ENCODE measurements around the gene ALKBH5.
A peak's percentile ranks its signal among the peaks of the same experiment; 100 is the strongest.

The ALKBH5 gene

DNA sequence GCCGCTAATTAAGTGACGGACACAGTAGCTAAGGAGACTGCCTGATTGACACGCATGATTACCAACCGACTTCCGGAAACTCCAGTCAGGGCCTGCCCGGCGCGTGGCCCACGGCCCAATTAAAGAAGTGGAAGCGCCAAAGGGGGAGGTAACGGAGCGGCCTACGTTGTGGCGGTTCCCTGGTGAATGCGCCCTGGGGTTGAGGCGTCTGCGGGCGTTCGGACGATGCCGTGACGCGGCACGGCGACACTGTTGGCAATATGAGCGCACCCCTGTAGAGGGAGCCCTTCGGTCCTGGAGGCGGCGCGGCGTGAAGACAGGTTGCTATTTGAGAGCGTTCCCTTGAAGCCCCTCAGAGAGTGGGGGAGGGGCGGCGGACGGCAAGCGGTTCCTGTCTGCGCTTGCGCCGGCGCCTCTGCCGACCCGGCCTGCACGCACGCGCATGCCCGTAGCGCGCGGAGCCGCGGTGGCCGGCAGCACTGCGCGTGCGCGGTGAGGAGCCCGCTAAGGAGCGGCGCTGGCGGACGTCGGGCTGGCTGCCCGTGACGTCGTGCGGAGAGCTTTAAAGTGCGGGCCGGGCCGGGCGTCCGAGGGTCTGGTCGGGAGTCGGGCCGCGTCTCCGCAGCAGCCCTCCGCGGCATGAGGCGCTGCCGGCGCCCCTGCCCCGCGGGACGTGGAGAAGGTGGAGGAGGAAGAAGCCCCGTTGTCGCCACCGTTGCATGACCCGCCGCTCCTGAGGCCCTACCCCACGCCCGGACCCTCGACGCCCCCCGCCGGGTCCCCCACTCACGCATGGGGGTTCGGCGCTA, at the start of gene ALKBH5:
Gene ALKBH5 (plus strand): TSS at position 495 of the 809 bp plus-strand sequence. CDS start 416 bp downstream, outside the sequence.
- H3K27me3 ChIP-seq (ENCODE audit: control insufficient read depth, insufficient read depth, low read length), result no peaks in the 10 kb centered on the region
- H3K36me3 ChIP-seq (ENCODE audit: control insufficient read depth, low read depth, low read length), result peaks cover 18% of the 10 kb centered on the region
- peak within 1 kb of the TSS; percentile 81 for H3K4me3 ChIP-seq (ENCODE audit: low read length)
- peaks cover 20% of the 10 kb centered on the region for H3K4me1 ChIP-seq (ENCODE audit: control insufficient read depth, low read depth, low read length)
- H3K9ac ChIP-seq (ENCODE audit: low read length), result peak within 1 kb of the TSS; percentile 78
- peak within 1 kb of the TSS; percentile 83 for H3K27ac ChIP-seq (ENCODE audit: low read length)
- no peaks in the 10 kb centered on the region for H3K9me3 ChIP-seq (ENCODE audit: control insufficient read depth, low read depth, low read length)

DNA sequence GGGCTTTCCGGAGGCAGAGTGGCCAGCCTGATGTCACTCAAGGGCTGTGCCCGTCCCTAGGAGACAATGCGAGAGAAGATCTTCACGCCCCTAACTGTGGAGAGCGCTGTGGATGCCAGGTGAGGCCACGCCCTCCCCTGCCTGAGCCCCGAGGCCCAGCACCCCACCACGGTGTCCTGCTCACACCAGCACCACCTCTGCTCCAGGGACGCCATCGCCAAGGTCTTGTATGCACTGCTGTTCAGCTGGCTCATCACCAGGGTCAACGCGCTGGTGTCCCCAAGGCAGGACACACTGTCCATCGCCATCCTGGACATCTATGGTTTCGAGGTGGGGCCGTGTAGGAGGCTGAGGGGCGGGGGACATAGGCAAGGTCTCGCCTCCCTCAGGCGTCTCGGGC, 47.3 kb upstream of the ALKBH5 start:
- Histone ChIP-seq H3K4me1 (ENCODE audit: control insufficient read depth, low read depth, low read length) (no peaks in the 10 kb centered on the region), H3K27me3 (ENCODE audit: control insufficient read depth, insufficient read depth, low read length) (no peaks in the 10 kb centered on the region), H3K9ac (ENCODE audit: low read length) (no peak overlapping the region), H3K4me3 (ENCODE audit: low read length) (no peak overlapping the region), H3K36me3 (ENCODE audit: control insufficient read depth, low read depth, low read length) (no peaks in the 10 kb centered on the region), H3K9me3 (ENCODE audit: control insufficient read depth, low read depth, low read length) (no peaks in the 10 kb centered on the region), H3K27ac (ENCODE audit: low read length) (no peak overlapping the region)

DNA sequence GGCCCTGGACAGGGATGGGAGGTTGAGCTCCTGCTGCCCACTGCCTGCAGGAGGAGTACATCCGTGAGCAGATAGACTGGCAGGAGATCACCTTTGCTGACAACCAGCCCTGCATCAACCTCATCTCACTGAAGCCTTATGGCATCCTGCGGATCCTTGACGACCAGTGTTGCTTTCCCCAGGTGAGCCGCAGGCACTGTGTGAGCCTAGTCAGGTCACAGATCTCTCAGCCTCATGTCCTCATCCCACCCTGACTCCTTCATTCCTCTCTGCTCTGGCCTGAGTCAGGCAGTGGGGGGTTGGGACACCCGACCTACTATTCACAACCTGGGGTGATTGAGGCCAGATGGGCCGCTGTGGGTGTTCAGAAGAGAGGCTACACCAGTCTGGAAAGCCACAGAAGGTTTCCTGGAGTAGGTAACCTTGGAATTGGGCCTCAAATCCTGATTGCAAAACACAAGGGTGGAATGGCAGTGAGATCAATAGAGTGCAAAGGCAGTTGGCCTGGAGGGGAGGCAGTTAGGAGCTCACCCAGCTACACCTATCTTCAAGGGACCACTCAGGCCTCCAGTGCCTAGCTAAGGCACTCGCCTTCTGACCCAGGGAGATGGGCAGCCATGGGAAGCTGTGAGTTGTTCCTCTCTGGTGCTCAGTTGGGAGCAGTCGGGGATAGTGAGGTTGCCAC, 45.4 kb upstream of the ALKBH5 start:
- Histone ChIP-seq H3K4me1 (ENCODE audit: control insufficient read depth, low read depth, low read length) (peaks cover 5% of the 10 kb centered on the region), H3K27ac (ENCODE audit: low read length) (no peak overlapping the region), H3K27me3 (ENCODE audit: control insufficient read depth, insufficient read depth, low read length) (no peaks in the 10 kb centered on the region), H3K9ac (ENCODE audit: low read length) (no peak overlapping the region), H3K36me3 (ENCODE audit: control insufficient read depth, low read depth, low read length) (no peaks in the 10 kb centered on the region), H3K9me3 (ENCODE audit: control insufficient read depth, low read depth, low read length) (no peaks in the 10 kb centered on the region), H3K4me3 (ENCODE audit: low read length) (no peak overlapping the region)

DNA sequence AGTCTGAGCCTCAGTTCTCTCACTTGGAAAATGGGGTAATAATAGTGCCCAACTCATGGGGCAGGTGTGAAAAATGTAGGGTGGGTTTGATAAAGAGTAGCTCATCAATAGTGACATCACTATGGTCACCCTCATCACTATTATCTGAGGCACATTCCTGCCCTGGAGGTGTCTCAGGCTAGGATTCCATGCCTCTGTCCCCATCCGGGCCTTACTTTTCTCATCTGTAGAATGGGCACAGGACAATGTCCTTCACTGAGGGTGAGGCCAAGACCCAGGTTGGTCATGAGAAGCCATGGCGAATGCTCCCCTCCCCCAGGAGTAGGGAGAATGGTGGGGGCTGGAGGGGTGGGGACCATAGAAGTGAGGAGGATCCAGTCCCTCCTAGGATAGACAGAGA, 44.5 kb upstream of the ALKBH5 start:
- no peaks in the 10 kb centered on the region for H3K9me3 ChIP-seq (ENCODE audit: control insufficient read depth, low read depth, low read length)
- no peak overlapping the region for H3K9ac ChIP-seq (ENCODE audit: low read length)
- no peaks in the 10 kb centered on the region for H3K27me3 ChIP-seq (ENCODE audit: control insufficient read depth, insufficient read depth, low read length)
- H3K36me3 ChIP-seq (ENCODE audit: control insufficient read depth, low read depth, low read length), result no peaks in the 10 kb centered on the region
- H3K27ac ChIP-seq (ENCODE audit: low read length), result no peak overlapping the region
- H3K4me3 ChIP-seq (ENCODE audit: low read length), result no peak overlapping the region
- peaks cover 5% of the 10 kb centered on the region for H3K4me1 ChIP-seq (ENCODE audit: control insufficient read depth, low read depth, low read length)

DNA sequence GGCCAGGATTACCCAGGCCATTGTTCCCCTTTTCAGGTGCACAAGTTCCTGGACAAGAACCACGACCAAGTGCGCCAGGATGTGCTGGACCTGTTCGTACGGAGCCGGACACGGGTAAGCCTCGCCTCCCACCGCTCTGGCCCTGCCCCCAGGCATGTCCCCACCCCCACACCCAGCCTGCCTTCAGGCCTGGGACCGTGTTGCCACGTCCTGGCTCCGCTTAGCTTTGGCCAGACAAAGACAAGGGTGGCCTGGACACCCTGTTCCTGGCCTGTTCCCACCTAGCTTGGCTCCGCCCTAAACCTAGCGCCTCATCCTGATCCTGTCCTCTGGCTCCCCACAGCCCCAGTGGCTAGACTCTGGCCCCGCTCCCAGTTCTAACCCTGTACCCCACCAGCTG, 44.1 kb upstream of the ALKBH5 start:
- H3K4me1 ChIP-seq (ENCODE audit: control insufficient read depth, low read depth, low read length), result peaks cover 5% of the 10 kb centered on the region

DNA sequence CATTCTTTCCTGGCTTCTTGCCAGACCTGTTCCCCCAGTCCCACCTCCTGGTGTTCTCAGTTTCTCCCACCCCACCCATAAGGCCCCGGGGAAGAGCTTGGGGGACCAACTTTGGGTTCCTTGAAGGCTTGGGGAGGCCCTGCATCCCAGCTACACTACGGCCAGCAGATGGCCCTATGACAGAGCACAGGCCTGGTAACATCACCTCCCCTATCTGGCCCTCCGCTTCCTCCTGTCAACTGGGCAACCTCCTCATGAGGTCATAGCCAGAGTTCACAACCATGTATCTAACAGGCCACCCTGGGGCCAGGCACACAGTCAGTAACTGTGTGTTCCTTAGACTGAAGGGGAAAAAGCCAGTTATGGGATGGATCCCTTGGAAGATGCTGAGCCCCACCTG, 43.7 kb upstream of the ALKBH5 start:
- Histone ChIP-seq H3K36me3 (ENCODE audit: control insufficient read depth, low read depth, low read length) (no peaks in the 10 kb centered on the region), H3K27me3 (ENCODE audit: control insufficient read depth, insufficient read depth, low read length) (no peaks in the 10 kb centered on the region), H3K4me3 (ENCODE audit: low read length) (no peak overlapping the region), H3K9me3 (ENCODE audit: control insufficient read depth, low read depth, low read length) (no peaks in the 10 kb centered on the region), H3K27ac (ENCODE audit: low read length) (no peak overlapping the region), H3K4me1 (ENCODE audit: control insufficient read depth, low read depth, low read length) (peaks cover 5% of the 10 kb centered on the region), H3K9ac (ENCODE audit: low read length) (no peak overlapping the region)

More for the DNA sequence above, 44.1 kb upstream of the ALKBH5 start:
- H3K9ac ChIP-seq (ENCODE audit: low read length), result no peak overlapping the region
- H3K27me3 ChIP-seq (ENCODE audit: control insufficient read depth, insufficient read depth, low read length), result no peaks in the 10 kb centered on the region
- no peaks in the 10 kb centered on the region for H3K36me3 ChIP-seq (ENCODE audit: control insufficient read depth, low read depth, low read length)
- no peaks in the 10 kb centered on the region for H3K9me3 ChIP-seq (ENCODE audit: control insufficient read depth, low read depth, low read length)
- no peak overlapping the region for H3K27ac ChIP-seq (ENCODE audit: low read length)
- H3K4me3 ChIP-seq (ENCODE audit: low read length), result no peak overlapping the region

DNA sequence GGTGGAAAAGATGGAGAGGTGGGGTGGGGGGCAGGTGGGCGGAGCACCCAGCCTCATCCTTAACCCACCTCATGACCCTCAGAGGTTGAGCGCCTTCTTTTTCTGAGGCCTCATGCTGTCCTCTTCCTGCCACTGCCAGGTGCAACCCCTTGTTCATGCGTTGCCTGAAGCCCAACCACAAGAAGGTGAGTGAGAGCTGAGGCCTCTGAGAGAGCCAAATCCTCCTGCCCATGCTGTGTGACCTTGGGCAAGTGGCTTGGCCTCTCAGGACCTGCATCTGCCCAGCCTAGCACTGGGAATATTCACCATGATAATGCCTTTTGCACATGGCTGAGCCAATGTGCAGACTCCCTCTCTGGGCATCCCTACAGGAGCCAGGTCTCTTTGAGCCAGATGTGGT, 43.0 kb upstream of the ALKBH5 start:
- Histone ChIP-seq H3K27me3 (ENCODE audit: control insufficient read depth, insufficient read depth, low read length) (no peaks in the 10 kb centered on the region), H3K9ac (ENCODE audit: low read length) (no peak overlapping the region), H3K9me3 (ENCODE audit: control insufficient read depth, low read depth, low read length) (no peaks in the 10 kb centered on the region), H3K36me3 (ENCODE audit: control insufficient read depth, low read depth, low read length) (no peaks in the 10 kb centered on the region), H3K4me3 (ENCODE audit: low read length) (no peak overlapping the region), H3K4me1 (ENCODE audit: control insufficient read depth, low read depth, low read length) (peaks cover 5% of the 10 kb centered on the region), H3K27ac (ENCODE audit: low read length) (no peak overlapping the region)

DNA sequence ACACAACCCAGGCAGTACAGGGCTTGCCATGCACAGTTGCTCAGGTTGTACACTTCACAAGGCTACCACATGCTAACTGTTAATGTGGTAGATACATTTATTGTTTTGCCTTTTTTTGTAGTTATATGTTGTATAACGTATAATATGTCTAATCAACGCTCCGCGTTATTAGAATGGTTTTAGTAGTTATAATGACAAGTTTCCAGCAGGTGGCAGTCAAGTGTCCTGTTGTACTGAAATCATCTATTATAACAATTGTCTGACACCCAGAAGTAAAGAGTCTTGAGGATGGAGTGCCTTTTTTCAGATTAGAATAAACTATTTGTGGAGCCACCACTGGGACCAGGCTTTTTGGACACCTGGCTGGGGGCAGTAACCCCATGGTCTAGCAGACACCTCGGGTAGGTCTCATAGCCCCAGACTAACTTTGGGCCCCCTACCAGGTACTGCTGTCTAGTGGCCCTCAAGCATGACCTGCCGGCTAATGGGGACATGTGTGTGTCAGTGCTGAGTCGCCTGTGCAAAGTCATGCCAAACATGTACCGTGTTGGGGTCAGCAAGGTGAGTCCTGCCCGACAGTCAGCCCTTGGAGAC, 42.3 kb upstream of the ALKBH5 start:
- no peak overlapping the region for H3K4me3 ChIP-seq (ENCODE audit: low read length)
- H3K27me3 ChIP-seq (ENCODE audit: control insufficient read depth, insufficient read depth, low read length), result no peaks in the 10 kb centered on the region
- H3K27ac ChIP-seq (ENCODE audit: low read length), result no peak overlapping the region
- no peaks in the 10 kb centered on the region for H3K36me3 ChIP-seq (ENCODE audit: control insufficient read depth, low read depth, low read length)
- H3K4me1 ChIP-seq (ENCODE audit: control insufficient read depth, low read depth, low read length), result peaks cover 5% of the 10 kb centered on the region
- no peaks in the 10 kb centered on the region for H3K9me3 ChIP-seq (ENCODE audit: control insufficient read depth, low read depth, low read length)
- no peak overlapping the region for H3K9ac ChIP-seq (ENCODE audit: low read length)

DNA sequence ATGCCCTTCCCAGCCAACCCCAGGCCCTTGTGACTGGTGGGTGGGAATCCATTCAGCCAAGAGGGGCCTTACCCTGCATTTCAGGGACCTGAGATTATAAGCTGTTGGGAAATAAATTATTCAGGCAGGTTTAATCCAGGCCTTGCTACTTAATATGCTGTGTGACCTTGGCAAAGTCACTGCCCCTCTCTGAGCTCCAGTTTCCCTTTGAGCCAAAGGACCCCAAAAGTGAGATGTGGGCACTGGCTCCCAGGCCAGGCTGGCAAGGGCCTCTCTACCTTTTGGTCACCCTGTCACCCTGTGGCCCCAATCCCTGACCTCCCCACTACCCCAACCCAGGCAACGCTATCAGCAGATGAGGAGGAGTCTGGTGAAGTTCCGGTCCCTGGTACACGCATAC, 41.2 kb upstream of the ALKBH5 start:
- no peaks in the 10 kb centered on the region for H3K36me3 ChIP-seq (ENCODE audit: control insufficient read depth, low read depth, low read length)
- H3K4me1 ChIP-seq (ENCODE audit: control insufficient read depth, low read depth, low read length), result peaks cover 5% of the 10 kb centered on the region
- H3K9ac ChIP-seq (ENCODE audit: low read length), result no peak overlapping the region
- no peaks in the 10 kb centered on the region for H3K9me3 ChIP-seq (ENCODE audit: control insufficient read depth, low read depth, low read length)
- no peaks in the 10 kb centered on the region for H3K27me3 ChIP-seq (ENCODE audit: control insufficient read depth, insufficient read depth, low read length)
- no peak overlapping the region for H3K4me3 ChIP-seq (ENCODE audit: low read length)
- no peak overlapping the region for H3K27ac ChIP-seq (ENCODE audit: low read length)

DNA sequence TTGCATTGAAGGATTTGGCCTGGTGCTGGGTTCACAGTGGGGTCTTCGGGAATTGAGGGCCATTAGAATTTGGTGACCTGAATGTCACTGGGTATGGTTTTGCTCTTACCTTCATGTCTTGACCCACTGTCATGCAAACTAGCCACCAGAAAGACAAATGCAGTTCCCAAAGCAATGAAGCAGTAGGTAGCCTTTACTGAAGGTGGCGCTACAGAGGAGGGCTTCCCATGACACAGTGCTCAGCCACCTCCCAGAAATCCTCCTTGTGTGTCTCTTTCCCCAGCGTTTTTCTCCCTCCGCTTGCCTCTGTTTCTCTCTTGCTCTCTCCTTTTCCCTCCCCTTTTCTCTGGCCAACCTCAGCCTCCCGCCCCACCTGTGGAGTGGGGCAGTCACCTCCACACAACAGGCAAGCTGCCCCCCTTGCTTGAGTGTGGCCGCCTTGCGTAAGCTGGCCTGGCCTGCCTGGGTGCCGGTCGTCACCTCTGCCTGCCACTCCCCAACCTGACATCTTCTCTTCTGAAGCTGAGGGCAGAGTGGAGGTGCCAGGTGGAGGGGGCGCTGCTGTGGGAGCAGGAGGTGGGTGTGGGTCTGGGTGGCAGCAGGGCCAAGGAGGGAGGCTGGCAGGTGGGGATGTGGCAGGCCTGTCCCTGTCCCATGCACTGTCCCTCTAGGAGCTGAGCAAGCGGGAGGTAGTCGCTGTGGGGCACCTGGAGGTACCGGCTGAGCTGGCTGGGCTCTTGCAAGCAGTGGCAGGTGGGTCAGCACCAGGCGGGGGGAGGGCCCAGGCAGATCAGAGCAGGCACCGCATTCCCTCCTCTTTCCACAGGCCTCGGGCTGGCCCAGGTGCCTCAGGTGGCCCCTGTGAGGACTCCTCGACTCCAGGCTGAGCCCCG, 40.3 kb upstream of the ALKBH5 start:
- Histone ChIP-seq H3K9me3 (ENCODE audit: control insufficient read depth, low read depth, low read length) (no peaks in the 10 kb centered on the region), H3K9ac (ENCODE audit: low read length) (no peak overlapping the region), H3K4me3 (ENCODE audit: low read length) (no peak overlapping the region), H3K4me1 (ENCODE audit: control insufficient read depth, low read depth, low read length) (peaks cover 5% of the 10 kb centered on the region), H3K27me3 (ENCODE audit: control insufficient read depth, insufficient read depth, low read length) (no peaks in the 10 kb centered on the region), H3K27ac (ENCODE audit: low read length) (no peak overlapping the region), H3K36me3 (ENCODE audit: control insufficient read depth, low read depth, low read length) (no peaks in the 10 kb centered on the region)

DNA sequence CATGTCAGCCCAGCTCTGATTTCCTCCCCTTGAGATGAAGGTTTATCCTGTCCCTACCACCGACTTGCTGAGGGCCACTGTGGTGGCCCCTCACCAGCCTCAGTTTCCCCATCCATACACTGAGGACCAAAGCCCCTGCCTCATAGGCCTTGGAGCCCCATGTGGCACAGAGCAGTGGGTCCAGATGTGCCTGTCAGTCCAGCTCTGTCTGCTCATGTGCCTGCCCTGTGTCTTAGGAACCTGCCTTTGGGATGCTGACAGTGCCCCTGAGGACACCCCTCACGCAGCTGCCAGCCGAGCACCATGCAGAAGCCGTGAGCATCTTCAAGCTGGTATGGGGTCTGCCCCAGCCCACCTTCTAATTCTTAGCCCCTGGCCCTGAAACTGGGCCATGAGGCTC, 39.4 kb upstream of the ALKBH5 start:
- Histone ChIP-seq H3K27me3 (ENCODE audit: control insufficient read depth, insufficient read depth, low read length) (no peaks in the 10 kb centered on the region), H3K9ac (ENCODE audit: low read length) (no peak overlapping the region), H3K4me3 (ENCODE audit: low read length) (no peak overlapping the region), H3K4me1 (ENCODE audit: control insufficient read depth, low read depth, low read length) (peaks cover 5% of the 10 kb centered on the region), H3K9me3 (ENCODE audit: control insufficient read depth, low read depth, low read length) (no peaks in the 10 kb centered on the region), H3K36me3 (ENCODE audit: control insufficient read depth, low read depth, low read length) (no peaks in the 10 kb centered on the region), H3K27ac (ENCODE audit: low read length) (no peak overlapping the region)
